ENCODE data around the gene COPG1. TPM values are rescaled to one million over a fixed set of nuclear protein-coding genes. Genes with fewer than 3 reads are reported as not detected.

COPG1 gene
- total RNA-seq, 1 donor from 2014 or later: 267 TPM

GRCh38 chr3:129314386-129315222, 65.2 kb downstream of the COPG1 start:
- Histone ChIP-seq H3K4me3 (ENCODE audit: insufficient read depth, low read depth, low read length) (peak overlapping the region; percentile 96), H3K27ac (ENCODE audit: low read depth, low read length) (peak overlapping the region; percentile 73), H3K27me3 (ENCODE audit: insufficient read depth, low read length) (no peaks in the 10 kb centered on the region), H3K9ac (ENCODE audit: low read length) (peak overlapping the region; percentile 93), H3K4me2 (ENCODE audit: low read length) (peak overlapping the region; percentile 99), H3K36me3 (ENCODE audit: insufficient read depth, low read length) (no peaks in the 10 kb centered on the region), H4K20me1 (ENCODE audit: insufficient read depth, low read length) (no peaks in the 10 kb centered on the region), H3K4me1 (ENCODE audit: insufficient read depth, low read length) (peaks cover 10% of the 10 kb centered on the region), H3K79me2 (ENCODE audit: insufficient read depth, low read length) (peaks cover 9% of the 10 kb centered on the region), H3K9me3 (ENCODE audit: insufficient read depth, low read depth, low read length) (no peaks in the 10 kb centered on the region), H2AFZ (ENCODE audit: low read depth, low read length) (peak overlapping the region; percentile 38)
- no peak for TF ChIP-seq EZH2 (IDR thresholded peaks at IDR 0.05; ENCODE audit: insufficient read depth, low read length)
- peak; percentile 2 for TF ChIP-seq CTCF (IDR thresholded peaks at IDR 0.05; ENCODE audit: insufficient read depth, low read depth, low read length)
- Mint-ChIP-seq H3K27me3 (ENCODE audit: low read depth, unreplicated experiment) (peaks cover 3% of the 10 kb centered on the region), H3K27ac (ENCODE audit: unreplicated experiment) (peak overlapping the region; percentile 72), H3K4me3 (ENCODE audit: unreplicated experiment) (peak overlapping the region; percentile 83), H3K4me1 (ENCODE audit: low read depth, unreplicated experiment) (peaks cover 9% of the 10 kb centered on the region), H3K9me3 (ENCODE audit: unreplicated experiment) (no peaks in the 10 kb centered on the region), H3K36me3 (ENCODE audit: low read depth, unreplicated experiment) (peaks cover 12% of the 10 kb centered on the region)
- FAIRE-seq (no peak), DNase-seq (ENCODE audit: low read depth) (peak; percentile 70)

GRCh38 chr3:129315223-129315997, 66.0 kb downstream of the COPG1 start:
- no peaks in the 10 kb centered on the region for H3K36me3 ChIP-seq (ENCODE audit: insufficient read depth, low read length)
- H3K79me2 ChIP-seq (ENCODE audit: insufficient read depth, low read length): peaks cover 9% of the 10 kb centered on the region
- Mint-ChIP-seq H3K4me3 (ENCODE audit: unreplicated experiment) (peak overlapping the region; percentile 88), H3K27ac (ENCODE audit: unreplicated experiment) (peak overlapping the region; percentile 53), H3K36me3 (ENCODE audit: low read depth, unreplicated experiment) (peaks cover 13% of the 10 kb centered on the region), H3K27me3 (ENCODE audit: low read depth, unreplicated experiment) (peaks cover 3% of the 10 kb centered on the region), H3K4me1 (ENCODE audit: low read depth, unreplicated experiment) (peaks cover 9% of the 10 kb centered on the region), H3K9me3 (ENCODE audit: unreplicated experiment) (no peaks in the 10 kb centered on the region)
- no peak for DNase-seq (ENCODE audit: low read depth)
- H3K27ac ChIP-seq (ENCODE audit: low read depth, low read length): peak overlapping the region; percentile 73
- peak overlapping the region; percentile 63 for H2AFZ ChIP-seq (ENCODE audit: low read depth, low read length)
- no peak for TF ChIP-seq EZH2 (IDR thresholded peaks at IDR 0.05; ENCODE audit: insufficient read depth, low read length)
- no peak for TF ChIP-seq CTCF (IDR thresholded peaks at IDR 0.05; ENCODE audit: insufficient read depth, low read depth, low read length)
- no peaks in the 10 kb centered on the region for H4K20me1 ChIP-seq (ENCODE audit: insufficient read depth, low read length)
- H3K9ac ChIP-seq (ENCODE audit: low read length): peak overlapping the region; percentile 93
- H3K4me2 ChIP-seq (ENCODE audit: low read length): peak overlapping the region; percentile 99
- peaks cover 10% of the 10 kb centered on the region for H3K4me1 ChIP-seq (ENCODE audit: insufficient read depth, low read length)
- H3K9me3 ChIP-seq (ENCODE audit: insufficient read depth, low read depth, low read length): no peaks in the 10 kb centered on the region
- H3K4me3 ChIP-seq (ENCODE audit: insufficient read depth, low read depth, low read length): peak overlapping the region; percentile 96
- no peaks in the 10 kb centered on the region for H3K27me3 ChIP-seq (ENCODE audit: insufficient read depth, low read length)
- FAIRE-seq: no peak

Data from astrocyte (in vitro differentiated cells and primary cell).